ENCODE data around the gene KCNQ1.

KCNQ1 gene

GRCh38 chr11:2427721-2428321, 17.0 kb upstream of the KCNQ1 start:
- no peaks in the 10 kb centered on the region for H3K9me3 Mint-ChIP-seq
- peaks cover 6% of the 10 kb centered on the region for H3K4me1 Mint-ChIP-seq
- no peak for DNase-seq (ENCODE audit: low spot score in 2 of 2)
- H3K4me3 Mint-ChIP-seq: no peak overlapping the region
- H3K27ac Mint-ChIP-seq: no peak overlapping the region
- H3K36me3 Mint-ChIP-seq: no peaks in the 10 kb centered on the region
- no peak for ATAC-seq

GRCh38 chr11:2428322-2428795, 16.4 kb upstream of the KCNQ1 start:
- peaks cover 6% of the 10 kb centered on the region for H3K4me1 Mint-ChIP-seq
- H3K36me3 Mint-ChIP-seq: no peaks in the 10 kb centered on the region
- ATAC-seq (peak; percentile 83), DNase-seq (ENCODE audit: low spot score in 2 of 2) (peak; percentile 84 to 90)
- H3K9me3 Mint-ChIP-seq: no peaks in the 10 kb centered on the region
- H3K4me3 Mint-ChIP-seq: no peak overlapping the region
- no peak overlapping the region for H3K27ac Mint-ChIP-seq

- Mint-ChIP-seq H3K4me3 (no peak overlapping the region), H3K4me1 (peaks cover 6% of the 10 kb centered on the region), H3K36me3 (no peaks in the 10 kb centered on the region), H3K27ac (peak overlapping the region; percentile 23), H3K9me3 (no peaks in the 10 kb centered on the region)
- DNase-seq (ENCODE audit: low spot score in 2 of 2): no peak
- ATAC-seq: no peak
Observed at GRCh38 chr11:2431395-2431794, 13.4 kb upstream of the KCNQ1 start.

- no peak overlapping the region for H3K27ac Mint-ChIP-seq
- no peaks in the 10 kb centered on the region for H3K36me3 Mint-ChIP-seq
- DNase-seq (ENCODE audit: low spot score in 2 of 2): no peak
- ATAC-seq: no peak
- H3K4me3 Mint-ChIP-seq: no peak overlapping the region
- peaks cover 6% of the 10 kb centered on the region for H3K4me1 Mint-ChIP-seq
- no peaks in the 10 kb centered on the region for H3K9me3 Mint-ChIP-seq
Observed at GRCh38 chr11:2432171-2432621, 12.6 kb upstream of the KCNQ1 start.

- no peak overlapping the region for H3K4me3 Mint-ChIP-seq
- DNase-seq (ENCODE audit: low spot score in 2 of 2) (no peak), ATAC-seq (no peak)
- no peaks in the 10 kb centered on the region for H3K9me3 Mint-ChIP-seq
- peaks cover 6% of the 10 kb centered on the region for H3K4me1 Mint-ChIP-seq
- H3K36me3 Mint-ChIP-seq: no peaks in the 10 kb centered on the region
- no peak overlapping the region for H3K27ac Mint-ChIP-seq
Observed at GRCh38 chr11:2432628-2433071, 12.2 kb upstream of the KCNQ1 start.

- ATAC-seq: no peak
- Mint-ChIP-seq H3K36me3 (no peaks in the 10 kb centered on the region), H3K4me3 (no peak overlapping the region), H3K27ac (no peak overlapping the region), H3K9me3 (no peaks in the 10 kb centered on the region), H3K4me1 (peaks cover 6% of the 10 kb centered on the region)
- no peak for DNase-seq (ENCODE audit: low spot score in 2 of 2)
Observed at GRCh38 chr11:2433106-2433925, 11.5 kb upstream of the KCNQ1 start.

GRCh38 chr11:2434008-2434407, 10.8 kb upstream of the KCNQ1 start:
- no peak overlapping the region for H3K4me3 Mint-ChIP-seq
- ATAC-seq (no peak), DNase-seq (ENCODE audit: low spot score in 2 of 2) (no peak)
- no peaks in the 10 kb centered on the region for H3K9me3 Mint-ChIP-seq
- H3K4me1 Mint-ChIP-seq: peaks cover 6% of the 10 kb centered on the region
- H3K27ac Mint-ChIP-seq: no peak overlapping the region
- no peaks in the 10 kb centered on the region for H3K36me3 Mint-ChIP-seq

- Mint-ChIP-seq H3K27ac (no peak overlapping the region), H3K4me1 (peaks cover 6% of the 10 kb centered on the region), H3K9me3 (no peaks in the 10 kb centered on the region), H3K4me3 (no peak overlapping the region), H3K36me3 (no peaks in the 10 kb centered on the region)
- ATAC-seq: no peak
- no peak for DNase-seq (ENCODE audit: low spot score in 2 of 2)
Observed at GRCh38 chr11:2434506-2435255, 10.1 kb upstream of the KCNQ1 start.

- DNase-seq (ENCODE audit: low spot score in 2 of 2): no peak
- H3K36me3 Mint-ChIP-seq: no peaks in the 10 kb centered on the region
- peaks cover 6% of the 10 kb centered on the region for H3K4me1 Mint-ChIP-seq
- no peak overlapping the region for H3K4me3 Mint-ChIP-seq
- no peaks in the 10 kb centered on the region for H3K9me3 Mint-ChIP-seq
- no peak overlapping the region for H3K27ac Mint-ChIP-seq
- no peak for ATAC-seq
Observed at GRCh38 chr11:2435288-2436012, 9.4 kb upstream of the KCNQ1 start.

GRCh38 chr11:2436013-2436520, 8.7 kb upstream of the KCNQ1 start:
- Mint-ChIP-seq H3K27ac (no peak overlapping the region), H3K4me3 (no peak overlapping the region), H3K36me3 (no peaks in the 10 kb centered on the region), H3K9me3 (no peaks in the 10 kb centered on the region), H3K4me1 (peaks cover 6% of the 10 kb centered on the region)
- ATAC-seq: no peak
- DNase-seq (ENCODE audit: low spot score in 2 of 2): no peak

- ATAC-seq (no peak), DNase-seq (ENCODE audit: low spot score in 2 of 2) (no peak)
- peaks cover 3% of the 10 kb centered on the region for H3K4me1 Mint-ChIP-seq
- no peak overlapping the region for H3K27ac Mint-ChIP-seq
- H3K9me3 Mint-ChIP-seq: no peaks in the 10 kb centered on the region
- no peaks in the 10 kb centered on the region for H3K36me3 Mint-ChIP-seq
- no peak overlapping the region for H3K4me3 Mint-ChIP-seq
Observed at GRCh38 chr11:2436521-2437031, 8.2 kb upstream of the KCNQ1 start.

- ATAC-seq (no peak), DNase-seq (ENCODE audit: low spot score in 2 of 2) (no peak)
- no peaks in the 10 kb centered on the region for H3K4me1 Mint-ChIP-seq
- no peak overlapping the region for H3K27ac Mint-ChIP-seq
- no peak overlapping the region for H3K4me3 Mint-ChIP-seq
- no peaks in the 10 kb centered on the region for H3K9me3 Mint-ChIP-seq
- no peaks in the 10 kb centered on the region for H3K36me3 Mint-ChIP-seq
Observed at GRCh38 chr11:2437516-2437915, 7.3 kb upstream of the KCNQ1 start.

- Mint-ChIP-seq H3K4me3 (no peak overlapping the region), H3K36me3 (no peaks in the 10 kb centered on the region), H3K9me3 (no peaks in the 10 kb centered on the region), H3K4me1 (peaks cover 7% of the 10 kb centered on the region), H3K27ac (no peak overlapping the region)
- no peak for ATAC-seq
- no peak for DNase-seq (ENCODE audit: low spot score in 2 of 2)
Observed at GRCh38 chr11:2439820-2440219, 5.0 kb upstream of the KCNQ1 start.

- DNase-seq (ENCODE audit: low spot score in 2 of 2) (no peak), ATAC-seq (no peak)
- no peaks in the 10 kb centered on the region for H3K9me3 Mint-ChIP-seq
- H3K4me1 Mint-ChIP-seq: peaks cover 12% of the 10 kb centered on the region
- H3K36me3 Mint-ChIP-seq: no peaks in the 10 kb centered on the region
- no peak overlapping the region for H3K4me3 Mint-ChIP-seq
- no peak overlapping the region for H3K27ac Mint-ChIP-seq
Observed at GRCh38 chr11:2440646-2441045, 4.2 kb upstream of the KCNQ1 start.

- H3K9me3 Mint-ChIP-seq: no peaks in the 10 kb centered on the region
- no peaks in the 10 kb centered on the region for H3K36me3 Mint-ChIP-seq
- H3K27ac Mint-ChIP-seq: no peak overlapping the region
- no peak for DNase-seq (ENCODE audit: low spot score in 2 of 2)
- no peak for ATAC-seq
- H3K4me1 Mint-ChIP-seq: peaks cover 13% of the 10 kb centered on the region
- H3K4me3 Mint-ChIP-seq: no peak overlapping the region
Observed at GRCh38 chr11:2441171-2441570, 3.6 kb upstream of the KCNQ1 start.
